Suprapubic skin (tissue), 4 donors: Measurements from ENCODE around the gene SLC41A1. TPM values are rescaled to one million over a fixed set of nuclear protein-coding genes. Genes with fewer than 3 reads are reported as not detected.

Experiments
- DNase-seq, 2 donors: peaks; one replicate each; pipeline ENCODE4 v3.0.0-alpha.2; 2019; ENCODE audit warnings: low spot score in 2 of 2
- H3K27ac ChIP-seq: fragments of 200-600 bp; sonication (generic); one replicate; pipeline ENCODE4 v1.5.1; 2019
- H3K27me3 ChIP-seq: fragments of 200-600 bp; sonication (generic); one replicate; pipeline ENCODE4 v1.5.1; 2019
- H3K36me3 ChIP-seq: fragments of 200-600 bp; sonication (generic); one replicate; pipeline ENCODE4 v1.5.1; 2019
- H3K4me1 ChIP-seq: fragments of 200-600 bp; sonication (generic); one replicate; pipeline ENCODE4 v1.5.1; 2019
- H3K4me3 ChIP-seq: fragments of 200-600 bp; sonication (generic); one replicate; pipeline ENCODE4 v1.5.1; 2019; ENCODE audit warnings: mild to moderate bottlenecking
- H3K9me3 ChIP-seq: fragments of 200-600 bp; sonication (generic); one replicate; pipeline ENCODE4 v1.5.1; 2019
- CTCF ChIP-seq, 2 donors: fragments of 200-600 bp in 1 of 2; fragments of 450-650 bp in 1 of 2; sonication (generic) in 1 of 2; IDR thresholded peaks; one replicate each; pipeline ENCODE4 v1.5.1; 2016 to 2019; ENCODE audit warnings: antibody characterized with exemption in 2 of 2, mild to moderate bottlenecking in 1 of 2, moderate library complexity in 1 of 2
- EP300 ChIP-seq: sonication (generic); formaldehyde crosslinking; IDR thresholded peaks from one replicate; pipeline ENCODE4 v1.6.1; 2017; ENCODE audit warnings: antibody characterized with exemption
- POLR2A ChIP-seq, 2 donors: fragments of 450-650 bp; IDR thresholded peaks; one replicate each; pipeline ENCODE4 v1.6.1; 2017; ENCODE audit warnings: antibody characterized with exemption in 2 of 2, mild to moderate bottlenecking in 2 of 2, moderate library complexity in 2 of 2
- POLR2AphosphoS5 ChIP-seq, 3 donors: sonication (generic); formaldehyde crosslinking; IDR thresholded peaks; one replicate each; pipeline ENCODE4 v1.6.1; 2017; ENCODE audit warnings: antibody characterized with exemption in 3 of 3
- WGBS: methylation state at CpG from one replicate; pipeline ENCODE4 v1.1.5; 2018; 5-methylcytosine and 5-hydroxymethylcytosine counted together
- total RNA-seq, 4 donors: library from RNA; depleted of rRNA; stranded (reverse); fragments of >200 nt; gene quantifications; one replicate each; pipeline ENCODE4 v1.1.0, GENCODE V29; 2016

The SLC41A1 gene
- total RNA-seq, 4 donors from 2014 or later = 14.6 to 20.8 (median 16.7) TPM

GRCh38 chr1:205809942-205810345 is 3.1 kb downstream of the SLC41A1 start:
- 80% methylated on average over 5 of the region's 14 CpGs for WGBS
- Histone ChIP-seq H3K27me3 (no peaks in the 10 kb centered on the region), H3K4me3 (no peak overlapping the region)

GRCh38 chr1:205809469-205809868 is 3.5 kb downstream of the SLC41A1 start:
- no peak for DNase-seq
- TF ChIP-seq POLR2AphosphoS5 (IDR thresholded peaks at IDR 0.05) (no peak), CTCF (IDR thresholded peaks at IDR 0.05) (no peak), EP300 (no peak), POLR2A (IDR thresholded peaks at IDR 0.05) (no peak)
- WGBS = 75% methylated on average over 3 of the region's 3 CpGs
- no peak overlapping the region for H3K27ac ChIP-seq
- H3K4me3 ChIP-seq = no peak overlapping the region
- H3K9me3 ChIP-seq = no peaks in the 10 kb centered on the region
- peaks cover 52% of the 10 kb centered on the region for H3K4me1 ChIP-seq
- no peaks in the 10 kb centered on the region for H3K27me3 ChIP-seq
- peaks cover 2% of the 10 kb centered on the region for H3K36me3 ChIP-seq

More at GRCh38 chr1:205809942-205810345, 3.1 kb downstream of the SLC41A1 start:
- Histone ChIP-seq H3K27ac (no peak overlapping the region), H3K36me3 (peaks cover 2% of the 10 kb centered on the region), H3K9me3 (no peaks in the 10 kb centered on the region), H3K4me1 (peaks cover 48% of the 10 kb centered on the region)
- TF ChIP-seq POLR2AphosphoS5 (IDR thresholded peaks at IDR 0.05) = no peak
- no peak for TF ChIP-seq CTCF (IDR thresholded peaks at IDR 0.05)
- TF ChIP-seq POLR2A (IDR thresholded peaks at IDR 0.05) = no peak
- TF ChIP-seq EP300 = no peak
- no peak for DNase-seq

- TF ChIP-seq POLR2AphosphoS5 (IDR thresholded peaks at IDR 0.05) (no peak), EP300 (no peak), CTCF (IDR thresholded peaks at IDR 0.05) (no peak), POLR2A (IDR thresholded peaks at IDR 0.05) (no peak)
- no peak overlapping the region for H3K4me3 ChIP-seq
- peaks cover 7% of the 10 kb centered on the region for H3K36me3 ChIP-seq
- H3K9me3 ChIP-seq = no peaks in the 10 kb centered on the region
- 55% methylated on average over 5 of the region's 5 CpGs for WGBS
- DNase-seq = no peak
- peaks cover 28% of the 10 kb centered on the region for H3K4me1 ChIP-seq
- no peaks in the 10 kb centered on the region for H3K27me3 ChIP-seq
- no peak overlapping the region for H3K27ac ChIP-seq
These were observed 7.8 kb downstream of the SLC41A1 start for GRCh38 chr1:205805082-205805711.

- TF ChIP-seq CTCF (IDR thresholded peaks at IDR 0.05) = no peak
- TF ChIP-seq POLR2AphosphoS5 (IDR thresholded peaks at IDR 0.05) = no peak
- TF ChIP-seq POLR2A (IDR thresholded peaks at IDR 0.05) = no peak
- TF ChIP-seq EP300 = no peak
- no peak overlapping the region for H3K27ac ChIP-seq
- 86% methylated on average over 2 of the region's 2 CpGs for WGBS
- H3K27me3 ChIP-seq = no peaks in the 10 kb centered on the region
- peaks cover 7% of the 10 kb centered on the region for H3K36me3 ChIP-seq
- H3K9me3 ChIP-seq = no peaks in the 10 kb centered on the region
- peaks cover 22% of the 10 kb centered on the region for H3K4me1 ChIP-seq
- no peak for DNase-seq
- H3K4me3 ChIP-seq = no peak overlapping the region
These were observed 8.4 kb downstream of the SLC41A1 start for GRCh38 chr1:205804605-205805004.

- Histone ChIP-seq H3K27ac (no peak overlapping the region), H3K4me1 (peaks cover 17% of the 10 kb centered on the region), H3K9me3 (no peaks in the 10 kb centered on the region), H3K4me3 (no peak overlapping the region), H3K27me3 (no peaks in the 10 kb centered on the region), H3K36me3 (peaks cover 13% of the 10 kb centered on the region)
- no peak for DNase-seq
- WGBS = 69% methylated on average over 4 of the region's 4 CpGs
- no peak for TF ChIP-seq EP300
These were observed 9.0 kb downstream of the SLC41A1 start for GRCh38 chr1:205803986-205804385.

- Histone ChIP-seq H3K4me1 (peaks cover 20% of the 10 kb centered on the region), H3K36me3 (peaks cover 29% of the 10 kb centered on the region), H3K4me3 (no peak overlapping the region), H3K27me3 (no peaks in the 10 kb centered on the region), H3K27ac (no peak overlapping the region), H3K9me3 (no peaks in the 10 kb centered on the region)
- WGBS = 89% methylated on average over 8 of the region's 8 CpGs
- TF ChIP-seq CTCF (IDR thresholded peaks at IDR 0.05) = no peak
- TF ChIP-seq EP300 = no peak
- no peak for TF ChIP-seq POLR2AphosphoS5 (IDR thresholded peaks at IDR 0.05)
- no peak for TF ChIP-seq POLR2A (IDR thresholded peaks at IDR 0.05)
- DNase-seq = no peak
These were observed 10.9 kb downstream of the SLC41A1 start for GRCh38 chr1:205802060-205802459.
